Loucy (cell line): ENCODE measurements around the gene TSC22D4.
A peak's percentile ranks its signal among the peaks of the same experiment; 100 is the strongest.

Source experiments
- EZH2phosphoT487 ChIP-seq: fragments of 200-600 bp; IDR thresholded peaks from 2 replicates; pipeline ENCODE4 v1.6.1; 2018; ENCODE audit warnings: antibody characterized with exemption, mild to moderate bottlenecking, moderate library complexity, borderline replicate concordance
- TF ChIP-seq, protein P1 (sequence below): fragments of 200-600 bp; sonication (generic); conservative IDR thresholded peaks from 2 replicates; pipeline ENCODE4 v1.5.1; 2014; ENCODE audit warnings: mild to moderate bottlenecking, antibody characterized with exemption, low read length

DNA sequence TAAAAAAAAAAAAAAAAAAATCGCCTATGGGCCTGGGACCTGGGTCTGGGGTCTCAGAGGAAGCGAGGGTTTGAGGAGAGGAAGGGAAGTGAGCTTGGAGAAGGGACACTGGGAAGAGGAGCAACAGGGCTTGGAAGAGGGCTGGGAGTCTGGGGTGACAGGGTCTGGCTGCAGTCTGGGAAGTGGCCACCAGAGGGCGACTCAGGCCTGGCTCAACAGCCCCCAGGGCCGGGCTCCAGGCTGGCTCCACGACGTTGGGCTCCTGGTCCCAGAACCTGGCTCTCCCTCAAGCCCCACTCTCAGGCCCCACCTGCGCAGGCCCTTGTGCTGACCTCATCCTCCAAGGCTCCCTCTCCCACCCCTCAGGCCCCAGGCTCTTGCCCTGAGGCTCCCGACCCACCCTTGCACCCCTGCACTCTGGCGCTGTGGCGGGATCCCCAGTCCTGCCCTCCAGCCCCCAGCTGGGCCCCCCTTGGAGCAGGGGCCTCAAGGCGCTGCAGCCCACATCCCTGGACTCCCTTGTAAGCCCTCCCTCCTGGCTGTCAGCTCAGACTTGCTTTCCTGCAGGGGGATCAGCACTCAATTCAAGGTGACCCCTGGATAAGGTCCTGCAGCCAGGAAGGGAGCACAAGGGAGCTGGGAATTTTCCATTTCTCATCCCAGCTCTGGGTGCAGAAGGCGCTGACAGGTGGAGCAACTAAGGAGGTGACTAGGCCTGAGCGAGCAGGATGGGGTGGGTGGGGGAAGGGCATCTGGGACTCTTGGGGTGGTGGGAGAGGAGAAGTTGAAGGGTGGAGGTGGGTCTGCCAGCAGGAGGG lies 9.6 kb downstream of the TSC22D4 start:
- TF ChIP-seq, protein P1, sequence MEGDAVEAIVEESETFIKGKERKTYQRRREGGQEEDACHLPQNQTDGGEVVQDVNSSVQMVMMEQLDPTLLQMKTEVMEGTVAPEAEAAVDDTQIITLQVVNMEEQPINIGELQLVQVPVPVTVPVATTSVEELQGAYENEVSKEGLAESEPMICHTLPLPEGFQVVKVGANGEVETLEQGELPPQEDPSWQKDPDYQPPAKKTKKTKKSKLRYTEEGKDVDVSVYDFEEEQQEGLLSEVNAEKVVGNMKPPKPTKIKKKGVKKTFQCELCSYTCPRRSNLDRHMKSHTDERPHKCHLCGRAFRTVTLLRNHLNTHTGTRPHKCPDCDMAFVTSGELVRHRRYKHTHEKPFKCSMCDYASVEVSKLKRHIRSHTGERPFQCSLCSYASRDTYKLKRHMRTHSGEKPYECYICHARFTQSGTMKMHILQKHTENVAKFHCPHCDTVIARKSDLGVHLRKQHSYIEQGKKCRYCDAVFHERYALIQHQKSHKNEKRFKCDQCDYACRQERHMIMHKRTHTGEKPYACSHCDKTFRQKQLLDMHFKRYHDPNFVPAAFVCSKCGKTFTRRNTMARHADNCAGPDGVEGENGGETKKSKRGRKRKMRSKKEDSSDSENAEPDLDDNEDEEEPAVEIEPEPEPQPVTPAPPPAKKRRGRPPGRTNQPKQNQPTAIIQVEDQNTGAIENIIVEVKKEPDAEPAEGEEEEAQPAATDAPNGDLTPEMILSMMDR, result peak; percentile 77
- TF ChIP-seq EZH2phosphoT487, result no peak
